IgD-negative memory B cell (primary cell): Measurements from ENCODE around the gene R3HDM1. TPM values are rescaled to one million over a fixed set of nuclear protein-coding genes. Genes with fewer than 3 reads are reported as not detected.
"Not testable (repeated sequence)": the region's sequence is repeated elsewhere in the genome, so short reads cannot be mapped to it uniquely, and the experiment has no call there.

Source experiments
- H3K27ac Mint-ChIP-seq, 3 donors: one replicate each; pipeline ENCODE4 v1.8.0; 2020 to 2022; ENCODE audit warnings: mild to moderate bottlenecking in 3 of 3, mixed read lengths in 3 of 3, moderate library complexity in 1 of 3
- H3K27me3 Mint-ChIP-seq: one replicate; pipeline ENCODE4 v1.8.0; 2021; ENCODE audit warnings: mixed read lengths
- H3K36me3 Mint-ChIP-seq: one replicate; pipeline ENCODE4 v1.8.0; 2020; ENCODE audit warnings: mild to moderate bottlenecking, mixed read lengths
- H3K4me1 Mint-ChIP-seq, 3 donors: one replicate each; pipeline ENCODE4 v1.8.0; 2020 to 2022; ENCODE audit warnings: mixed read lengths in 3 of 3, mild to moderate bottlenecking in 1 of 3
- H3K4me3 Mint-ChIP-seq, 4 donors: one replicate each; pipeline ENCODE4 v1.8.0; 2020 to 2022; ENCODE audit warnings: mild to moderate bottlenecking in 4 of 4, mixed read lengths in 4 of 4, moderate library complexity in 3 of 4
- H3K9me3 Mint-ChIP-seq, 3 donors: one replicate each; pipeline ENCODE4 v1.8.0; 2020 to 2021; ENCODE audit warnings: mixed read lengths in 3 of 3, mild to moderate bottlenecking in 1 of 3
- polyA plus RNA-seq: library from polyadenylated mRNA; unstranded; fragments of 300-500 nt; fragmentation: Illumina TruSeq; gene quantifications from one replicate; pipeline ENCODE4 v1.2.3, GENCODE V29; 2021

The R3HDM1 gene
- polyA plus RNA-seq, 1 donor from 2014 or later: 18.1 TPM

- Mint-ChIP-seq H3K27me3 (no peaks in the 10 kb centered on the region), H3K9me3 (no peaks in the 10 kb centered on the region), H3K27ac (peak overlapping the region in 1 of 3 donors; percentile 35), H3K36me3 (peaks cover 6% of the 10 kb centered on the region), H3K4me1 (peaks cover 0 to 8% (median 2%) of the 10 kb centered on the region in 3 donors), H3K4me3 (no peak overlapping the region)
Measured at GRCh38 chr2:135688978-135689377, 157.7 kb downstream of the R3HDM1 start.

- Mint-ChIP-seq H3K27me3 (no peaks in the 10 kb centered on the region), H3K9me3 (no peaks in the 10 kb centered on the region), H3K4me3 (no peak overlapping the region), H3K36me3 (peaks cover 5% of the 10 kb centered on the region), H3K27ac (no peak overlapping the region), H3K4me1 (peaks cover 0 to 8% (median 2%) of the 10 kb centered on the region in 3 donors)
Measured at GRCh38 chr2:135689679-135690078, 158.4 kb downstream of the R3HDM1 start.

GRCh38 chr2:135694711-135695110 lies 163.4 kb downstream of the R3HDM1 start:
- peaks cover 11% of the 10 kb centered on the region for H3K36me3 Mint-ChIP-seq
- no peak overlapping the region for H3K4me3 Mint-ChIP-seq
- peak overlapping the region in 1 of 3 donors; percentile 1 for H3K27ac Mint-ChIP-seq
- no peaks in the 10 kb centered on the region for H3K27me3 Mint-ChIP-seq
- no peaks in the 10 kb centered on the region for H3K9me3 Mint-ChIP-seq
- H3K4me1 Mint-ChIP-seq: peaks cover 0 to 2% (median under 1%) of the 10 kb centered on the region in 3 donors

- no peak overlapping the region for H3K4me3 Mint-ChIP-seq
- peaks cover 8% of the 10 kb centered on the region for H3K36me3 Mint-ChIP-seq
- H3K27ac Mint-ChIP-seq: no peak overlapping the region
- H3K4me1 Mint-ChIP-seq: no peaks in the 10 kb centered on the region
- no peaks in the 10 kb centered on the region for H3K27me3 Mint-ChIP-seq
- H3K9me3 Mint-ChIP-seq: no peaks in the 10 kb centered on the region
Measured at GRCh38 chr2:135698838-135699237, 167.6 kb downstream of the R3HDM1 start.

GRCh38 chr2:135701442-135701841 lies 170.2 kb downstream of the R3HDM1 start:
- Mint-ChIP-seq H3K4me3 (no peak overlapping the region), H3K27me3 (no peaks in the 10 kb centered on the region), H3K27ac (no peak overlapping the region), H3K36me3 (no peaks in the 10 kb centered on the region), H3K9me3 (no peaks in the 10 kb centered on the region), H3K4me1 (no peaks in the 10 kb centered on the region)

GRCh38 chr2:135703300-135703699 lies 172.0 kb downstream of the R3HDM1 start:
- H3K9me3 Mint-ChIP-seq: no peaks in the 10 kb centered on the region
- peaks cover 0 to 2% (median 0%) of the 10 kb centered on the region in 3 donors for H3K4me1 Mint-ChIP-seq

GRCh38 chr2:135704075-135704474 lies 172.8 kb downstream of the R3HDM1 start:
- not testable (repeated sequence) for H3K4me3 Mint-ChIP-seq, H3K4me1 Mint-ChIP-seq, H3K27ac Mint-ChIP-seq, H3K27me3 Mint-ChIP-seq, H3K36me3 Mint-ChIP-seq, H3K9me3 Mint-ChIP-seq

More at GRCh38 chr2:135703300-135703699, 172.0 kb downstream of the R3HDM1 start:
- Mint-ChIP-seq H3K27me3 (no peaks in the 10 kb centered on the region), H3K27ac (no peak overlapping the region), H3K4me3 (no peak overlapping the region), H3K36me3 (no peaks in the 10 kb centered on the region)

- H3K9me3 Mint-ChIP-seq: no peaks in the 10 kb centered on the region
- H3K27ac Mint-ChIP-seq: no peak overlapping the region
- H3K27me3 Mint-ChIP-seq: no peaks in the 10 kb centered on the region
- H3K4me1 Mint-ChIP-seq: peaks cover 0 to 4% (median 2%) of the 10 kb centered on the region in 3 donors
- H3K4me3 Mint-ChIP-seq: no peak overlapping the region
- peaks cover 2% of the 10 kb centered on the region for H3K36me3 Mint-ChIP-seq
Measured at GRCh38 chr2:135708159-135708558, 176.9 kb downstream of the R3HDM1 start.

- Mint-ChIP-seq H3K36me3 (peaks cover 6% of the 10 kb centered on the region), H3K27ac (no peak overlapping the region), H3K9me3 (no peaks in the 10 kb centered on the region), H3K27me3 (no peaks in the 10 kb centered on the region), H3K4me1 (peaks cover 0 to 4% (median 2%) of the 10 kb centered on the region in 3 donors), H3K4me3 (no peak overlapping the region)
Measured at GRCh38 chr2:135709992-135710391, 178.7 kb downstream of the R3HDM1 start.

- H3K9me3 Mint-ChIP-seq, H3K4me1 Mint-ChIP-seq, H3K4me3 Mint-ChIP-seq, H3K27me3 Mint-ChIP-seq: not testable (repeated sequence)
- Mint-ChIP-seq H3K27ac (peak overlapping the region in 1 of 3 donors; percentile 77), H3K36me3 (peaks cover 12% of the 10 kb centered on the region)
Measured at GRCh38 chr2:135715086-135715485, 183.8 kb downstream of the R3HDM1 start.

- Mint-ChIP-seq H3K36me3 (peaks cover 2% of the 10 kb centered on the region), H3K27me3 (no peaks in the 10 kb centered on the region), H3K9me3 (no peaks in the 10 kb centered on the region), H3K4me1 (no peaks in the 10 kb centered on the region), H3K4me3 (no peak overlapping the region), H3K27ac (no peak overlapping the region)
Measured at GRCh38 chr2:135728064-135728743, 196.9 kb downstream of the R3HDM1 start.

GRCh38 chr2:135732561-135732960 lies 201.3 kb downstream of the R3HDM1 start:
- no peaks in the 10 kb centered on the region for H3K9me3 Mint-ChIP-seq
- H3K36me3 Mint-ChIP-seq: no peaks in the 10 kb centered on the region
- no peak overlapping the region for H3K27ac Mint-ChIP-seq
- no peaks in the 10 kb centered on the region for H3K27me3 Mint-ChIP-seq
- peak overlapping the region in 1 of 4 donors; percentile 3 for H3K4me3 Mint-ChIP-seq
- peaks cover 0 to 1% (median 0%) of the 10 kb centered on the region in 3 donors for H3K4me1 Mint-ChIP-seq

GRCh38 chr2:135733045-135733444 lies 201.8 kb downstream of the R3HDM1 start:
- Mint-ChIP-seq H3K4me1 (peaks cover 0 to 1% (median 0%) of the 10 kb centered on the region in 3 donors), H3K36me3 (no peaks in the 10 kb centered on the region), H3K27ac (no peak overlapping the region), H3K9me3 (no peaks in the 10 kb centered on the region), H3K27me3 (no peaks in the 10 kb centered on the region), H3K4me3 (no peak overlapping the region)

GRCh38 chr2:135736546-135736945 lies 205.3 kb downstream of the R3HDM1 start:
- peak overlapping the region in 1 of 4 donors; percentile 23 for H3K4me3 Mint-ChIP-seq

GRCh38 chr2:135740206-135740605 lies 208.9 kb downstream of the R3HDM1 start:
- no peak overlapping the region for H3K4me3 Mint-ChIP-seq
- peaks cover 13 to 22% (median 18%) of the 10 kb centered on the region in 3 donors for H3K4me1 Mint-ChIP-seq
- no peaks in the 10 kb centered on the region for H3K9me3 Mint-ChIP-seq
- peaks cover 3% of the 10 kb centered on the region for H3K36me3 Mint-ChIP-seq
- H3K27me3 Mint-ChIP-seq: no peaks in the 10 kb centered on the region
- no peak overlapping the region for H3K27ac Mint-ChIP-seq

More at GRCh38 chr2:135736546-135736945, 205.3 kb downstream of the R3HDM1 start:
- no peaks in the 10 kb centered on the region for H3K9me3 Mint-ChIP-seq
- H3K27ac Mint-ChIP-seq: peak overlapping the region in 1 of 3 donors; percentile 56
- H3K36me3 Mint-ChIP-seq: no peaks in the 10 kb centered on the region
- no peaks in the 10 kb centered on the region for H3K27me3 Mint-ChIP-seq
- H3K4me1 Mint-ChIP-seq: peaks cover 0 to 2% (median 1%) of the 10 kb centered on the region in 3 donors

- Mint-ChIP-seq H3K36me3 (peaks cover 3% of the 10 kb centered on the region), H3K4me3 (peak overlapping the region in 2 of 4 donors; percentile 93 to 98), H3K4me1 (peaks cover 15 to 27% (median 22%) of the 10 kb centered on the region in 3 donors), H3K27ac (peak overlapping the region in 2 of 3 donors; percentile 91 to 98), H3K9me3 (no peaks in the 10 kb centered on the region), H3K27me3 (no peaks in the 10 kb centered on the region)
Measured at GRCh38 chr2:135741043-135741394, 209.7 kb downstream of the R3HDM1 start.
